Measurements from ENCODE around the gene E2F6. TPM values are rescaled to one million over a fixed set of nuclear protein-coding genes. Genes with fewer than 3 reads are reported as not detected.

E2F6 gene
- total RNA-seq, 4 donors from 2014 or later = 29.4 to 46.1 (median 36.2) TPM

DNA sequence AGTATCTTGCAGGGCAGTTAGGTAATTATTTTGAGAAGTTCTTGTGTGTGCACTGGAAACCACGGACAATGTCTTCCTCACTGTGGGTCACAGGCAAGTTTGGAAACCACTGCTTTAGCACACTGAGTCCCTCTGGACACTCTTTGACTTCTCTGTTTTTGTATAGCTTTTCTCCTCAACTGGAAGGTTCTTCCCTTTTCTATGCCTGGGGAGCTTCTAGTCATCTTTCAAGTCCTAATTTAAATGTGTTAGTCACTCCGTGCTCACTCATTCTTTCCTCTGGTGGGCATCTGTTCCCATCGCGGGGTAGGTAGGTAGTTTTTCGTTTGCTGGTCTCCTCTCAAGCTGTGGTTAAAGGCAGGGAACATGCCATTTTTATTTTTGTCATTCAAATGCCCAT lies 32.1 kb downstream of the E2F6 start:
- ATAC-seq = no peak
- Histone ChIP-seq H3K4me3 (no peak overlapping the region), H3K27me3 (no peaks in the 10 kb centered on the region), H3K4me1 (no peaks in the 10 kb centered on the region), H3K36me3 (no peaks in the 10 kb centered on the region), H3K9me3 (no peaks in the 10 kb centered on the region), H3K27ac (no peak overlapping the region)
- intact Hi-C loops (cut with DNase I; ENCODE audit: low total_unique reads) (no loop called here), in situ Hi-C loops (cut with MboI; ENCODE audit: low sequenced_read_pairs in 4 of 4) (loop anchor here in 1 of 4 donors (25.0 kb wide), 1 partner anchor 597 kb away; no protein-coding TSS in a partner anchor)
- DNase-seq = no peak
- TF ChIP-seq, protein P1, sequence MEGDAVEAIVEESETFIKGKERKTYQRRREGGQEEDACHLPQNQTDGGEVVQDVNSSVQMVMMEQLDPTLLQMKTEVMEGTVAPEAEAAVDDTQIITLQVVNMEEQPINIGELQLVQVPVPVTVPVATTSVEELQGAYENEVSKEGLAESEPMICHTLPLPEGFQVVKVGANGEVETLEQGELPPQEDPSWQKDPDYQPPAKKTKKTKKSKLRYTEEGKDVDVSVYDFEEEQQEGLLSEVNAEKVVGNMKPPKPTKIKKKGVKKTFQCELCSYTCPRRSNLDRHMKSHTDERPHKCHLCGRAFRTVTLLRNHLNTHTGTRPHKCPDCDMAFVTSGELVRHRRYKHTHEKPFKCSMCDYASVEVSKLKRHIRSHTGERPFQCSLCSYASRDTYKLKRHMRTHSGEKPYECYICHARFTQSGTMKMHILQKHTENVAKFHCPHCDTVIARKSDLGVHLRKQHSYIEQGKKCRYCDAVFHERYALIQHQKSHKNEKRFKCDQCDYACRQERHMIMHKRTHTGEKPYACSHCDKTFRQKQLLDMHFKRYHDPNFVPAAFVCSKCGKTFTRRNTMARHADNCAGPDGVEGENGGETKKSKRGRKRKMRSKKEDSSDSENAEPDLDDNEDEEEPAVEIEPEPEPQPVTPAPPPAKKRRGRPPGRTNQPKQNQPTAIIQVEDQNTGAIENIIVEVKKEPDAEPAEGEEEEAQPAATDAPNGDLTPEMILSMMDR (IDR thresholded peaks at IDR 0.05 in 4 of 5, conservative IDR thresholded peaks at IDR 0.05 in 1 of 5) = no peak
- TF ChIP-seq POLR2A (IDR thresholded peaks at IDR 0.05) = no peak

DNA sequence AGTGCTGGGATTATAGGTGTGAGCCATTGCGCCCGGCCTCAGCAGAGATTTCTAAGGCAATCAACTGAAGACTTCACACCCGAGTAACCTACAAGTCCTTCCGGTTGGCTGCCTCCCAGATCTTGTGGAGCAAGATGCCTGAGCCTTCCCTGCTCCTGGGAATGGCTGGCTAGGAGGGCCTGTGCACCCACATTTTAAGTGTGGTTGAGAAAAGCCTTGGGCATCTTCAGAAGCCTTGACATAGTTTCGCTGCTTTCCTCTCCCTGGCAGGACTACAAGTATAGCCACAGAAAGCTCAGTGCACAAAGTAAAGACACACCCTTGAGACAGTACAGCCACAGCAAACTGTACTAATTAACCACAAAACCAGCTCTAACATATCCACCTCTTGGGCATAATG lies 35.2 kb downstream of the E2F6 start:
- intact Hi-C loops (cut with DNase I; ENCODE audit: low total_unique reads) (no loop called here), in situ Hi-C loops (cut with MboI; ENCODE audit: low sequenced_read_pairs in 4 of 4) (loop anchor here in 1 of 4 donors (25.0 kb wide), 1 partner anchor 593 kb away; no protein-coding TSS in a partner anchor)
- no peak for ATAC-seq

DNA sequence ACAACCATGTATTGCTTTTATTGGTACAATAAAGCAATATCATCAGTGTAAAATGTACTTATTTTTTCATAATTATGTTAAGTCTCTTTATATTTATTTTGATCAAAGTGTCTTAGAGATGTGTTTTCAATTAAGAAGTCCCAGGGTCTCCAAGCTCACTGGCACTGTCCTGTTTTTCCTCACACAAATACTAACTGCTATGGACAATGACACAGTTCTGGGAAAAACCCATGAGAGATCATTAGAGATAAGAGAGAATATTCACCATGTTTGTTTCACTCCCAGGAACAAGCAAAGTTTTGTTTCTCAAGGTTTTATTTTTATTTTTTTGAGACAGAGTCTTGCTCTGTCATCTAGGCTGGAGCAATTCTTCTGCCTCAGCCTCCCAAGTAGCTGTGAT lies 38.7 kb downstream of the E2F6 start:
- no peak overlapping the region for H3K4me3 ChIP-seq
- in situ Hi-C loops (cut with MboI; ENCODE audit: low sequenced_read_pairs in 4 of 4) = loop anchor here in 1 of 4 donors (25.0 kb wide), 1 partner anchor 590 kb away; no protein-coding TSS in a partner anchor
- H3K36me3 ChIP-seq = no peaks in the 10 kb centered on the region
- H3K4me1 ChIP-seq = peaks cover 8% of the 10 kb centered on the region in 2 donors
- no peak for DNase-seq
- no peak for TF ChIP-seq POLR2A (IDR thresholded peaks at IDR 0.05)
- TF ChIP-seq, protein P1 (IDR thresholded peaks at IDR 0.05 in 4 of 5, conservative IDR thresholded peaks at IDR 0.05 in 1 of 5) = no peak
- H3K27me3 ChIP-seq = no peaks in the 10 kb centered on the region
- intact Hi-C loops (cut with DNase I; ENCODE audit: low total_unique reads) = no loop called here
- no peaks in the 10 kb centered on the region for H3K9me3 ChIP-seq
- H3K27ac ChIP-seq = no peak overlapping the region
- ATAC-seq = no peak

More for the DNA sequence above, 35.2 kb downstream of the E2F6 start:
- H3K4me3 ChIP-seq = no peak overlapping the region
- no peaks in the 10 kb centered on the region for H3K4me1 ChIP-seq
- no peaks in the 10 kb centered on the region for H3K27me3 ChIP-seq
- no peak for TF ChIP-seq POLR2A (IDR thresholded peaks at IDR 0.05)
- TF ChIP-seq, protein P1 (IDR thresholded peaks at IDR 0.05 in 4 of 5, conservative IDR thresholded peaks at IDR 0.05 in 1 of 5) = no peak
- no peaks in the 10 kb centered on the region for H3K9me3 ChIP-seq
- DNase-seq = no peak
- no peak overlapping the region for H3K27ac ChIP-seq
- H3K36me3 ChIP-seq = no peaks in the 10 kb centered on the region

DNA sequence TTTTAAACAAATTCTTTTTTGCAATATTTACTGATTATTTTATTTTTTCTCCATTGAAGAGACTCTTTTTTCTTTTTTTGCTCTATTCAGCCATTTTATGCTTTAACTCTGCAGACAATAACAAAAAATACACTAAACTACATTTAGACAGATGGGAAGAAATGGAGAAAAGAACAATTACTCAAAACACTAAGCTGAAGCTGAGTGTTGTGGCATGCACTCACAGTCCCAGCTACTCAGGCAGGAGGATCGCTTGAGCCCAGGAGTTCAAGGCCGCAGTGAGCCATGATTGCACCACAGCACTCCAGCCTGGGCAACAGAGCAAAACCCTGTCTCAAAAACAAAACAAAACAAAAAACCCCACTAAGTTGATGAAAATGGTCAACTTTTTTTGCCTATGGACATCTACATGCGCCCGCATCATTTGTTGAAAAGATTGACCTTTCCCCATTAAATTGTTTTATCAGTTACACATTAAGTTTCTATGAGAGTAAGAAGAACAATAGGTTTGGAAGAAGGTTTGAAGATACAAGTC lies 43.0 kb downstream of the E2F6 start:
- no peaks in the 10 kb centered on the region for H3K36me3 ChIP-seq
- no peak overlapping the region for H3K4me3 ChIP-seq
- ATAC-seq (no peak), DNase-seq (no peak)
- TF ChIP-seq, protein P1 (IDR thresholded peaks at IDR 0.05 in 4 of 5, conservative IDR thresholded peaks at IDR 0.05 in 1 of 5) = no peak
- TF ChIP-seq POLR2A (IDR thresholded peaks at IDR 0.05) = no peak
- H3K9me3 ChIP-seq = no peaks in the 10 kb centered on the region
- H3K27me3 ChIP-seq = no peaks in the 10 kb centered on the region
- in situ Hi-C loops (cut with MboI; ENCODE audit: low sequenced_read_pairs in 4 of 4) (loop anchor here in 2 of 4 donors (25.0 kb wide), 2 partner anchors 286 to 586 kb away; a partner anchor contains a TSS), intact Hi-C loops (cut with DNase I; ENCODE audit: low total_unique reads) (no loop called here)
- peak overlapping the region; percentile 77 to 90 (median 83) for H3K27ac ChIP-seq
- peaks cover 32 to 42% of the 10 kb centered on the region in 2 donors for H3K4me1 ChIP-seq
